ENCODE measurements around the gene ATAD2B.

GRCh38 chr2:23901966-23902846 lies 24.7 kb downstream of the ATAD2B start:
- TF ChIP-seq CTCF (IDR thresholded peaks at IDR 0.05) (no peak), POLR2A (IDR thresholded peaks at IDR 0.05) (no peak)
